HuH-7.5 (cell line): ENCODE data around the gene ATP6V1C2.

ENCODE experiments used
- DNase-seq: peaks from one replicate; pipeline ENCODE4 v3.0.0; 2011; ENCODE audit warnings: low spot score

Gene ATP6V1C2

DNA sequence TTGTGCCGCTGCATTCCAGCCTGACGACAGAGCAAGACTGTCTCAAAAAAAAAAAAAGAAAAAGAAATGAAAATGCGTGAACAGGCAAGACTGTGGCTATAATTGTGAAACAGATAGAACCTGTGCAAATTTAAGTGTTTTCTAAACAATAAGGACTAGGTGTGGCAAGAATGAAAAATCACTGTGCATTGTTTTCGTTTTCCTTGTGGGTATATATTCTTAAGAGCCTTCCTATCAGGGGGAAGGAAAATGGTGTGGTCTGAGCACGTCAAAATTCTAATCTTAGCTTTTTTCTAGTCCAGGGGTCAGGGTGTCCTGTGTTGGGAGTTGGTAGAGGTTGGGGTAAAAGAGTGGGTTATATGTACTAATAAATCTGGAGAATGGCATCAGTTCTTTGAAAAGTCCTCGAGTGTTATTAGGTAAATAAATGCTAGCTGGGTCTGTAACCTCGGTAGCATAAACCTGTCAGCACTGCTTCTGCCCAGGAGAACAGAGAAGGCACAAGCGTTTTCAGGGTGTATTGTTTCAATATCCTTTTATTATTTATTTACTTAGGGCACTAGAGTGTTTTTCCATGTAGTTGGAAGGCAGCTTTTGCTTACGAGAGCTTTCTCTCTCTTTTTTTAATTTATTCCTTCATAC, 11.6 kb downstream of the ATP6V1C2 start:
- DNase-seq: no peak

DNA sequence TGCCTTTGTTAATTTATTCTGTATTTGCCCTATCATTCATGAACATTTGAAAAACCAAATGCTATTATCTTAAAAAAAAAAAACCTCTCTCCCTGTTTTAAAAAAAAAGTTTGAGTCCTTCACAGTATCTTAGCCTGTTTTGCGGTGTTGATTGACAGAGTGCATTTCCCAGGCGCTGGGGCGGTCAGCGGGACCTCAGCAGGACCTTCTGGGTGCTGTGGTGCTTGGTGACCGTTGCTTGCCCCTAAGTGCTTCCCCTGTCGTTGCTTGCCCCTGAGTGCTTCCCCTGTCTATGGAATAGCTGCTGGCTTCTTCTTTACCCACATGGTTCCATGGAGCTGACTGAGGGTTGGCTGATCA, 12.1 kb downstream of the ATP6V1C2 start:
- no peak for DNase-seq

DNA sequence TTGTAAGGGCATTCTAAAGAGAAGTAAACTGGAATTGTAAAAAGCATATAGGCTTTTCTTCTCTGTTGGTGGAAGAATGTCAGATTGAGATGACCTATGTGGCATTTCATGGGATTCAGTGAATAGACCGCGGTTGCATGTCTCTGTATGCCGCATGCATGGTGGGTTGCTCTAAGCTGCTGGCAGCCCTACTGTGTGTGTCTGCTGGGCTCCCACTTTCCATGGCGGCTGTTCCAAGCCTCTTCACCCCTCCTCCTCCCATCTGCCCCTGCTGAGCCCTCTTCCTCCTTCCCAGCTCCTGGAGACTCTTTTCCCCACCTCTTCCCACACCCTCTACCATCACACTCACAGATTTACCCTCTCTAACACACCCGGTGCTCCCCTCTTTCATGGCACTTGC, 12.6 kb downstream of the ATP6V1C2 start:
- DNase-seq: no peak

DNA sequence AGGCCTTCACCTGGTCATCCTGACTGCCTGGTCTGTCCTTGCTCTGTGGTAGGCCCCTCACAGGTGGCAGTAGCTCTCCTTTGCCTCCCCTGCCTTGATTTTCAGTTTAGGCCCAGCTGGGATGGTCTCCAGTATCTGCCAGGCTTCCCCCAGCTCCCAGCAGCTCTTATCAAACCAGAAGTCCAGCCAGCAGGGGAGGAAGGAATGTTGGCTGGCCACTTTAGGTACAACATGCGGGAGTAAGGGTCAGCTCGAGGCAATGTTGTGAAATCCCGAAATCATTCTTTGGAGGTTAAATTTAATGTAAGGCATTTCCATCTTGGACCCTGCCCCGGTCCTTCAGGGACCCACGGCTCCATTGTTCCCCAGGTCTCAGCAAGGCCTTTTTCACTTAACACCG, 16.8 kb downstream of the ATP6V1C2 start:
- no peak for DNase-seq

DNA sequence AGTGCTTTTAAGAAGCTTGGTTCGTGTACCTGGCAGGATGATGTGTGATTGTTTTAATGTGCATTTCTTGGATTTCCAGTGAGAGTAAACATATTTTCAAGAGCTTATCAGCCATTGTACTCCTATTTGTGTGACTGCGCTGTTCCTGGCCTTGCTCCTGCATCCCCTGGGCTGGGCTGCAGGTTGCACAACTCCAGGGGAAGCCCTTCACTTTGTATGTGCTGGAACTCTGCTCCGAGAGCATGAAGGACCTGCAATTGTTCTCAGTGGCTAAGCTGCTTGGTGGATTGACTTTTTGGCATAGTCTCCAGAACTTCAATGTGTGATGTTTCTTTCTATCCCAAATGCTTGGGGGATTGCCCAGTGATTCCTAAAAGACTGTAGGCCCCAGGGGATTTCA, 18.8 kb downstream of the ATP6V1C2 start:
- DNase-seq: no peak

GRCh38 chr2:10741139-10741538, 19.7 kb downstream of the ATP6V1C2 start:
- no peak for DNase-seq

DNA sequence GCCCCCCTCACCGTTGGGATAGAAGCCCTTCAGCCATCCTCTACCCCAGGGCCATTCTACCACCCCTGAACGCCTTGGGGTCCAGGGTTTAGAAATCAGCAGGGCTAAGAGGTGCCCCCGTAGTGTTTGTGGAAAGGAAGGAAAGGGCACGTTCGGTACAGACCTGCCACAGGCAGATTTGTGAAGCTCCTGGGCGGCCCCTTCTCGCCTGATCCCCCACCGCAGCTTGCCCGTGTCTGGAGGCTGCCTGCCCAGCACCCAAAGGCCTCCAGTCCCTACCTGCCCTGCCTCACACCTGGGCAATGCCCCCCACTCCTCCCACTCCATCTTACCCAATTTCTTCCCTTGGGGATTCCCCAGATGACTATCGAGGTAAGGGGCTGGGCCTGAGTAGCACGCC, 21.2 kb downstream of the ATP6V1C2 start:
- DNase-seq: no peak

- DNase-seq: no peak
Measured at GRCh38 chr2:10750610-10751009, 29.2 kb downstream of the ATP6V1C2 start.

DNA sequence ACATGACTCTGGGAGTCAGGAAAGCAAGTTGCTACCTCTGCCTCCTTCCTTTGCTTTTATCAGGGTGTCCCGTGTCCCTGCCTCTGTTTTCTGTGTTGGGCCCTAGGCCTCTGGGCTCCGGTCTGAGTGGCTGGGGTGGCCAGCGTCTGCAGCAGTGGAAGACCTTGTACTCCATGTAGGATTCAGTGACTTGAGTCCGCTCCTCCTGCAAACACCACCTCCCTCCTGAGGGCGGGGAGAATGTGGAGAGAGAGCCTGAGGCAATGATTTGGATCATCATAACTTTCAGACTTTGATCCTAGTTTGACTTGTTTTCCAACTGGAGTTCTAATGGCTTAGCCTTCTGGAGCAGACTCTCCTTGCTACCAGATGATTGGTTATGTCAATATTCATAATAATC, 30.8 kb downstream of the ATP6V1C2 start:
- DNase-seq: no peak

DNA sequence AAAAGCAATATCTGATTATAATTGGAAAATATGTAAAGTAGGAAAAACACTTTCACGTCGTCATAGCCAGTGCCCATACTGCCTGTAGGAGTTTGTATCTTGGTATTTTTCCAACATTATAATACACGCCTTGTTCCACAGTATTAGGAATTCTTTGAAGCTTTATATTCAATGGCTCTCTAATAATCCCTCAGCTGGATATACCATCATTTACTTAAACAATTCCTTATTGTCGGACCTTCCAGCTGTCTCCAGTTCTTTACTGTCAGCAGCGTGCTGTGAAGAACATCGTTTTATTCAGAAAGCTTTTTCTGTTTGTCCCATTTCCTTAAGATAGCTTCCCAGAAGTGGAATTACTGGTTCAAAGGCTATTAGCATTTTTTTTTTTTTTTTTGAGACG, 31.7 kb downstream of the ATP6V1C2 start:
- no peak for DNase-seq

DNA sequence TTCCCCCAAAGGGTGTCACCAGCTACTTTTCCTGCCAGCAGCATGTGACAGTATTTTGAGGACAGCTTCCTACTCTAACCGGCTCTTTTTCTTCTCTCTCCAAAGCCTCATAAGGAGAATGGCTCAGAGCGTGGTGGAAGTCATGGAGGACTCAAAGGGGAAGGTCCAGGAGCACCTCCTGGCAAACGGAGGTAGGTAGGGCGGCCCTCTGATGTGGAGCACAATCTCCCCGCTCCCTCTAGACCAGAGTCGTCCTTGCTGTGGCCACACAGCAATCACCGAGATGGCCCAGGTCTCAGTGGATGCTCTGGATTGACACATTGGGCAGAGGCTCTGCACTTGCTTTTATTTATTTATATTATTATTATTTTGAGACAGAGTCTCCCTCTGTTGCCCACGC, 32.4 kb downstream of the ATP6V1C2 start:
- DNase-seq: no peak

DNA sequence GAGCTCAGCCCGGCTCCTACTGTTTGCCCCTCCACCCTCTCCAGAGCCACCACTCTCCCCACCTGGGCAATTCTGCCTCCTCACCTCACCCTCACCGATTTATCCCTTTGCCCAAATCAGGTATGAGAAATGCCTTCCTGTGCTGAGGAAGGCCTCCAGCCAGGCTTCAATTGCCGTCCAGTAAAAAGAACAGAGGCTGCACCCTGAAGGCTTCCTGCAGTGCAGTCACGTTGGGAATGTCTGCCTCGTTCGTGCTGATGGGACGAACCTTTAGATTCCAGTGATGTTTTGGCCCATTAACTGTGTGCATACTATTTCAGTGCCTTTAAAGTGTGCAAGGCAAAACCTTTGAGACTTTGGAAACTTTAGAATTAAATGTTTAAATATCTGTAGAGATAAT, 34.2 kb downstream of the ATP6V1C2 start:
- no peak for DNase-seq

DNA sequence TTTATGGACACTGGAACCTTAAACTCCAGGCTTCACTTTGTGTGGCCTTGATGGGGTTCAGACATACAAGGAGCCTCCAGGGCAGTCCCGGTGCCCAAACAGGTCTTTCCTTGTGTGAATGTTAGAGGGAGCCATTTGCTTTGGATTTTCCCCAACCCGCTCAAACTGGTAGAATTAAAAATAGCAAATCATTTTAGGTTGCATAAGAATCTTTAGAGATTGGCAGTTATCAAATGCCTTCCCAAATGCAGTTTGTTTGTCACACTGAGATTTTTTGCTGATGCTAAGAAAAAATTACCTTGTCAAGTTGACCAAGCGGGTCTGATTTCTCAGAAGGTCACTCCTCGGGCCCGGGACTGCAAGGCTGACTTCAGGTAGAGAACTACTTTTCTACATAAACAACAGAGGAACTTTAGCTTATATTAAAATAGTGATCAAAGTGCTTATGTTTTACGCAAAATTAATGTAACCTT, 36.4 kb downstream of the ATP6V1C2 start:
- no peak for DNase-seq

- no peak for DNase-seq
Measured at GRCh38 chr2:10759151-10759714, 37.8 kb downstream of the ATP6V1C2 start.

- DNase-seq: no peak
Measured at GRCh38 chr2:10760794-10761504, 39.5 kb downstream of the ATP6V1C2 start.

DNA sequence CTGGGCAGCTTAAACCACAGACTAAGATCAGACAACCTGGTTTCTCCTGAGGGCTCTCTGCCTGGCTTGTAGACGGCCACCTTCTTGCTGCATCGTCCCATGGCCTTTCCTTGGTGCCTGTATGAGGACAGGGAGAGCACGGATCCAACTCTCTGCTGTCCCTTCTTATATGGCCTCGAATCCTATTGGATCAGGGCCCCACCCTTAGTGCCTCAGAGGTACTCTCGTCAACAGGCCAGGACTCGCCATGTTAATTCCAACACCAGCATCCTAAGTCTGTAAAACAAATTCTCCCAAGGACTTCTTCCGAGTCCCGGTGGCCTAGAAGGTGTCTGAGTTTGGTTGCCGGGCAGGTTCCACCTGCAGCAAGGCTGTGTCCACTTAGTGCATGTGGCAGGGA, 40.2 kb downstream of the ATP6V1C2 start:
- DNase-seq: no peak

GRCh38 chr2:10762651-10763460, 41.4 kb downstream of the ATP6V1C2 start:
- DNase-seq: no peak

DNA sequence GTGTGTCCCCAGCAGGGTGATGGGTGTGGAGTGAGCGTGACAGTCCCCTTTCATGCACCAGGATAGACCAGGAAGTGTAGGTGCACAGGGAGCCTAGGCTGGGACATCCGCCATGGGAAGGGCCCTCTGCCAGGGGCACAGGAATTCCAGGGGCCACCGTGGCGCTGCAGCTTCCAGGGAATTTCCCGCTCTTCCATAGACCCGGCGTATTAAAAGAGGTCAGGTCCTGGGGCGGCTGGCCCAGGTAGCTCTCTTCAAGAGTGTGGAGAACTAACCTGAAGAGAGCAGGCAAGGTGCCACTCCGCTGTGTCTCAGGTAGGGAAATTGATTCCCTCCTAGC, 42.0 kb downstream of the ATP6V1C2 start:
- no peak for DNase-seq

DNA sequence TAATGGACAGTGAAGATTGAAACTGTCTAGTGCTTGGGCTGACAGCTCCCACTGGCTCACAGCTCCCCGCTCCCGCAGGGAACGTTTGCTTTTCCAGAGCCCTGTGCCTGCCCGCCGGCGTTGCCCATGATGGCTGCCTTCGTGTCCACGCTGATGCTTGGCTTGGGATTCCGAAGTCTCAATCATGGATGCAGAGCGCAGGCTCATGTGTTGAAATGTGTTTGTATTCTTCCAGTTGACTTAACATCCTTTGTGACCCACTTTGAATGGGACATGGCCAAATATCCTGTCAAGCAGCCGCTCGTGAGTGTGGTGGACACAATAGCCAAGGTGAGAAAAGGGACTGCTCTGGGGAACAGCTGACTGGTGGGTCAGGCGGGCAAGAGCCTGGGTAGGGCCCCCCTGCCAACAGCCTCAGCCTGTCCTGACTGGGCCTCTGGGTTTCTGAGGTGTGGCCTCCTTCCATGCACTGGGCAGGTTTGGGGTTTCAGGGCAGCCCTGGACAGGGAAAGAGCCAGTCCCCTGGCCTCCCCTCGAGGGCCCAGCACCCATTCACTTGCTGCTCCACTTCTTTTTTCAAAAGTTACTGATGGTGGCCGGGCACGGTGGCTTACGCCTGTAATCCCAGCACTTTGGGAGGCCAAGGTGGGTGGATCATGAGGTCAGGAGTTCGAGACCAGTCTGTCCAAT, 42.8 kb downstream of the ATP6V1C2 start:
- DNase-seq: no peak

DNA sequence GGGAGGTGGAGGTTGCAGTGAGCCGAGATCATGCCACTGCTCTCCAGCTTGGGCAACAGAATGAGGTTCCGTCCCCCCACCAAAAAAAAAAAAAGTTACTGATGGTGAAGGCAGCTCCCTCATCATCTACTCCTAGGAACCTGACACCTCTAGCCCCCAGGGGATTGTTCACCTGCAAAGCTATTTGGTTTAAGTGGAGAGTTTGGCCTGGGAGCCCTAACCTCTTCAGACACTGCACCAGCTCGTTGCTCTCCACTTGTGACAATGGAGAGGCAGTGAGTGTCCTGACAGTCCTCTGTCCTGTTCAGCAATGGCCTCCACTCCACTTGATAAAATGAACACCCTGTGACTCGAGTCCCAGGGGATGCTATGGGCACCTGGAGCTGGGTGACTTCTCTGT, 43.5 kb downstream of the ATP6V1C2 start:
- DNase-seq: no peak

GRCh38 chr2:10765461-10765860, 44.0 kb downstream of the ATP6V1C2 start:
- no peak for DNase-seq

- no peak for DNase-seq
Measured at GRCh38 chr2:10765914-10766313, 44.5 kb downstream of the ATP6V1C2 start.
